AG09319 (cell line): ENCODE results near the gene FLII.

ENCODE experiments used
- DNase-seq: peaks from one replicate; pipeline ENCODE4 v3.0.0-alpha.2; 2010; ENCODE audit warnings: low read depth; ENCODE audit errors: extremely low read depth
- CTCF ChIP-seq: IDR thresholded peaks from 2 replicates; pipeline ENCODE4 v1.5.1; 2011; ENCODE audit warnings: low read depth, mild to moderate bottlenecking, inconsistent platforms, low read length, moderate library complexity

FLII gene

GRCh38 chr17:18280249-18280648 lies 21.7 kb upstream of the FLII start:
- TF ChIP-seq CTCF = no peak
- no peak for DNase-seq

- TF ChIP-seq CTCF = no peak
- no peak for DNase-seq
Observed at GRCh38 chr17:18278867-18279266, 20.3 kb upstream of the FLII start.

- no peak for TF ChIP-seq CTCF
Observed at GRCh38 chr17:18277076-18277475, 18.5 kb upstream of the FLII start.

GRCh38 chr17:18270046-18270931 lies 11.8 kb upstream of the FLII start:
- no peak for DNase-seq
- no peak for TF ChIP-seq CTCF

More at GRCh38 chr17:18277076-18277475, 18.5 kb upstream of the FLII start:
- no peak for DNase-seq

GRCh38 chr17:18267927-18268711 lies 9.6 kb upstream of the FLII start:
- DNase-seq = no peak
- TF ChIP-seq CTCF = no peak

GRCh38 chr17:18267366-18267765 lies 8.8 kb upstream of the FLII start:
- no peak for TF ChIP-seq CTCF
- DNase-seq = no peak
